C1 segment of cervical spinal cord (tissue), 14 donors: Measurements from ENCODE around the gene PUS1.

Source experiments
- DNase-seq, 14 donors: peaks; one replicate each; lab custom pipeline; 2025; lab: John Stamatoyannopoulos, UW

The PUS1 gene

DNA sequence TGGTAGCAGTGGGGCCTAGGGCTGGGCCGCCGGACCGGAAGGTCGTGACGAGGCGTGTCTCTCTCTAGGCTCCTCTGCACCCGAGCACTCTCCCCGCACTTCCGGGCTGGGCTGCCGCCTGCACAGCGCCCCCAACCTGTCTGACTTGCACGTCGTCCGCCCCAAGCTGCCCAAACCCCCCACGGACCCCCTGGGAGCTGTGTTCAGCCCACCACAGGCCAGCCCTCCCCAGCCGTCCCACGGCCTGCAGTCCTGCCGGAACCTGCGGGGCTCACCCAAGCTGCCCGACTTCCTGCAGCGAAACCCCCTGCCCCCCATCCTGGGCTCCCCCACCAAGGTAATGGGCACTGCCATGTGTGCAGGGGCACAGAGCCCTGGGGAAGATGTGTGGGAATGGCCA lies 13.3 kb upstream of the PUS1 start:
- DNase-seq, result no peak

DNA sequence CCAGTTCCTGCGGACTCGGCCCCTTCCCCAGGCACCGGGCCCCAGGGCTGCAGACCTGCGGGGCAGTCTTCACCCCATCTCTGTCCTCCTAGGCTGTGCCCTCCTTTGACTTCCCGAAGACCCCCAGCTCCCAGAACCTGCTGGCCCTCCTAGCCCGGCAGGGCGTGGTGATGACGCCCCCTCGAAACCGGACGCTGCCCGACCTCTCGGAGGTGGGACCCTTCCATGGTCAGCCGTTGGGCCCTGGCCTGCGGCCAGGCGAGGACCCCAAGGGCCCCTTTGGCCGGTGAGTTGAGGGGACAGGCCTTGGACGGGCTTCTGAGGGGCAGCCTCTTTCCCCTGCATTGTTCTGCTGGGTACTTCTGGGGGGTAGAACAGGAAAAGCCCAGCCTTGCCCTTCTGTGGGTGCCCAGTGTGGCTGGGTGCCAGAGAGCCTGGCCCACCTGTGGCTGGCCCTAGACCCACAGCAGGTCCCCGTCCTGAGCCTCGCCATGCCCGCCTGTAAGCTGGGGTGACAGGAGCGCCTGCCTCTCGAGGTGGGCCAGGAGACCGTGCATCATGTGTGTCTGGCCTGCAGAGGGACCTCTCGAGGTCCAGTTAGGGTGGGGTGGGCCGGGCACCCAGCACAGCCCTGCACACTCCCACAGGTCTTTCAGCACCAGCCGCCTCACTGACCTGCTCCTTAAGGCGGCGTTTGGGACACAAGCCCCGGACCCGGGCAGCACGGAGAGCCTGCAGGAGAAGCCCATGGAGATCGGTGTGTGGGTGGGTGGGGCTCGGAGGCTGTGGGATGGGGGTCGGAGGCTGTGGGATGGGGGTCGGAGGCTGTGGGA lies 12.6 kb upstream of the PUS1 start:
- no peak for DNase-seq

DNA sequence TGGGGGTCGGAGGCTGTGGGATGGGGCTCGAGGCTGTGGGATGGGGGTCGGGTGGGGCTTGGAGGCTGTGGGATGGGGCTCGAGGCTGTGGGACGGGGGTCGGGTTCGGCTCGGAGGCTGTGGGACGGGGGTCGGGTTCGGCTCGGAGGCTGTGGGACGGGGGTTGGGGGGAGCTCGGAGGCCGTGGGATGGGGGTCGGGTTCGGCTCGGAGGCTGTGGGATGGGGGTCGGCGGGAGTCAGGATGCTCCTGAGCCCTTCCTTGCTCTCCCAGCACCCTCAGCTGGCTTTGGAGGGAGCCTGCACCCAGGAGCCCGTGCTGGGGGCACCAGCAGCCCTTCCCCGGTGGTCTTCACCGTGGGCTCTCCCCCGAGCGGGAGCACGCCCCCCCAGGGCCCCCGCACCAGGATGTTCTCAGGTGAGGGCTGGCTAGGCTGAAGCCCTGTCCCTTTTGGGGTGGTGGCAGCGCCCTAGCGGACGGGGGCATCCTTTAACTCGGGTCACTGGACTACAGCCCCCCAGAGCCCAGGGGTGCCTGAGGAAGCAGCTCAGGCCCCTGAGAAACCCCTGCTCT lies 11.9 kb upstream of the PUS1 start:
- no peak for DNase-seq

DNA sequence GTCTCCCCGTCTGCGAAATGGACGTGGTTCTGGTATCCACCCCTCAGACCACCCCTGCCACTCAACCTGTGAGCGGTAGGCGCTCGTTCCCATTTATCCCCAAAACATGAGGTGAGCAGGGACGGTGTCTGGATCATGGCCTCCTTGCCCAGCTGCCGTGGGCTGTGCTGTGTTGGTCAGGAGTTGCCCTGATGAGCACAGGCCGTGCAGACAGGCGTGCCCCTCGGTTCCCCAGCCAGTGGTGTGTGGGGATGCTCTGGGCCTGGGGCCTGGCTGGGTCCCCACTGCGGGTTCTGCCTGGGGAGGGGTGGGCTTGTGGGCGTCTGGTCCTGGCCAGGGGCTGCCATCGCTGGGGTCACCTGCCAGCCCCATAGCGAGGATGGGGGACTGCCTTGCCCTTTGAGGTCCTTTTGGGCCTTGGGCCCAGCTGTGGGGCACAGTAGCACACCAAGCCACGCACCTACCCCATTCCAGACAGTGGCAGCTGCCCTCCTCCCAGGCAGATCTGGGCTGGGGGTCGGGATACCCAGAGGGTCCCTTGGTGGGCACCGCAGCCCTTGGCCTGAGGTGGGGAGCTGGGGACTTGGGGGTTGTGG lies 11.3 kb upstream of the PUS1 start:
- DNase-seq, result no peak

DNA sequence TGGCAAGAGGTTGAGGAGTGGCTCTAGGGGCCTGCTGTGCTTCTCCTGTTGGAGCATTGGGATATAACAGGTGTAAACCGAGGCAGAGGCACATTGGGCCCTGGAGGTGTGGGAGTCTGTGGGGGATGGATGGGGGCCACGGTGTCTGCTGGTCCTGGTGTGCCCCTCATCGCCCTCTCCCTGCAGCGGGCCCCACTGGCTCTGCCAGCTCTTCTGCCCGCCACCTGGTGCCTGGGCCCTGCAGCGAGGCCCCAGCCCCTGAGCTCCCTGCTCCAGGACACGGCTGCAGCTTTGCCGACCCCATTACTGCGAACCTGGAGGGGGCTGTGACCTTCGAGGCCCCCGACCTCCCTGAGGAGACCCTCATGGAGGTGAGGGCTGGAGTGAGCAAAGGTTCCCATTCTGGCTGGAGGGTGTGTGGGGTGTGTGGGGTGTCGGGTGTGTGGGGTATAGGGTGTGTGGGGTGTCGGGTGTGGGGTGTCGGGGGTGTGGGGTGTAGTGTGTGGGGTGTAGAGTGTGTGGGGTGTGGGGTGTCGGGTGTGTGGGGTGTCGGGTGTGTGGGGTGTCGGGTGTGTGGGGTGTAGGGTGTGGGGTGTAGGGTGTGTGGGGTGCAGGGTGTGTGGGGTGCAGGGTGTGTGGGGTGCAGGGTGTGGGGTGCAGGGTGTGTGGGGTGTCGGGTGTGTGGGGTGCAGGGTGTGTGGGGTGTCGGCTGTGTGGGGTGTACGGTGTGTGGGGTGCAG lies 10.6 kb upstream of the PUS1 start:
- DNase-seq, result no peak

DNA sequence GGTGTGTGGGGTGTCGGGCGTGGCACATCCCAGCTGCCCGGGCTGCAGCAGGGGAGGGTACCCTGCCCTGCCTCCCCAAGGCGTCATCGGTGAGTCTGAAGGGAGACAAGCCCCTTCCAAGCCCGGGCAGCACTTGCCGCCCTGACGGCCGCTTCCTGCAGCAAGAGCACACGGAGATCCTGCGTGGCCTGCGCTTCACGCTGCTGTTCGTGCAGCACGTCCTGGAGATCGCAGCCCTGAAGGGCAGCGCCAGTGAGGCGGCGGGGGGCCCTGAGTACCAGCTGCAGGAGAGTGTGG lies 10.1 kb upstream of the PUS1 start:
- DNase-seq, result no peak

DNA sequence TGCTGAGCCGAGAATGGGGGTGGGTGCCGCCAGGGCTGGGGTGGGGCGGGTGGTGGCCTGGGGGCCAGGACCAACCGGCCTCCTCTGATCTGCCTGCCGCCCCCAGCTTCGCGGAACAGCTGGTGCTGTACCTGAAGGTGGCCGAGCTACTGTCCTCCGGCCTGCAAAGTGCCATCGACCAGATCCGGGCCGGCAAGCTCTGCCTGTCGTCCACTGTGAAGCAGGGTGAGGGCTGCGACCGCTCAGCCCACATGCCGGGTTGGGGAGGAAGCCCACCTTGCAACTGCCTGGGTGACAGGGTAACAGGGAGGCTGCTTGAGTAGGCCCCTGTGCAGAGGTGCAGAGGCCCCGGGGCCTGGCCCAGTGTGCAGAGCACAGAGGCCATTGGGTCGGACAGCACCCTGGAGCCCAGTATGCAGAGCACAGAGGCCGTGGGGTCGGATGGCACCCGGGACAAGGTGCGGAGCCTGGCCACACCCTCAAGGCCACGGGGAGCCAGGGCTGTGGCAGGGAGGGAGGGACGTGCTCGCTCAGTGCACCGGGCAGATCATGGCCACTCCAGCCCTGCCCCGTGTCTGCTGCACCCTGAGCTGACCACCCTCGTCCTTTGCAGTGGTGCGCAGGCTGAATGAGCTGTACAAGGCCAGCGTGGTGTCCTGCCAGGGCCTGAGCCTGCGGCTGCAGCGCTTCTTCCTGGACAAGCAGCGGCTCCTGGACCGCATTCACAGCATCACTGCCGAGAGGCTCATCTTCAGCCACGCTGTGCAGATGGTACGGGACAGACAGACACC lies 9.5 kb upstream of the PUS1 start:
- no peak for DNase-seq

DNA sequence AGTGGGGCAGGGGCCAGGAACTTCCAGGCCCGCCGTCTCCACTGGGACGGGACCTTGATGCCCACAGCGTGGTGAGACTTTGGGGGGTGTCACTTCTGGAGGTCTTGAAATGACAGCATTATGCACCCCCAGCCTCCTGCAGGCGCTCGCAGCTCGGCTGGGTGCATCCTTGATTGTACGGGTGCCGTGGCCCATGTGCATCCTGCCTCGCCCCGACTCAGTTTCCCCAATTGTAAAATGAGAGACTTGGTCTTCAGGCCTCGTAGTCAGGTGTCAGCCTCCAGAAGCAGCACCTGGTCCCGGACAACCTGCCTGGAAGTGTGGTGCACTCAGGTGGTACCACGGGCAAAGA lies 8.9 kb upstream of the PUS1 start:
- DNase-seq, result no peak

DNA sequence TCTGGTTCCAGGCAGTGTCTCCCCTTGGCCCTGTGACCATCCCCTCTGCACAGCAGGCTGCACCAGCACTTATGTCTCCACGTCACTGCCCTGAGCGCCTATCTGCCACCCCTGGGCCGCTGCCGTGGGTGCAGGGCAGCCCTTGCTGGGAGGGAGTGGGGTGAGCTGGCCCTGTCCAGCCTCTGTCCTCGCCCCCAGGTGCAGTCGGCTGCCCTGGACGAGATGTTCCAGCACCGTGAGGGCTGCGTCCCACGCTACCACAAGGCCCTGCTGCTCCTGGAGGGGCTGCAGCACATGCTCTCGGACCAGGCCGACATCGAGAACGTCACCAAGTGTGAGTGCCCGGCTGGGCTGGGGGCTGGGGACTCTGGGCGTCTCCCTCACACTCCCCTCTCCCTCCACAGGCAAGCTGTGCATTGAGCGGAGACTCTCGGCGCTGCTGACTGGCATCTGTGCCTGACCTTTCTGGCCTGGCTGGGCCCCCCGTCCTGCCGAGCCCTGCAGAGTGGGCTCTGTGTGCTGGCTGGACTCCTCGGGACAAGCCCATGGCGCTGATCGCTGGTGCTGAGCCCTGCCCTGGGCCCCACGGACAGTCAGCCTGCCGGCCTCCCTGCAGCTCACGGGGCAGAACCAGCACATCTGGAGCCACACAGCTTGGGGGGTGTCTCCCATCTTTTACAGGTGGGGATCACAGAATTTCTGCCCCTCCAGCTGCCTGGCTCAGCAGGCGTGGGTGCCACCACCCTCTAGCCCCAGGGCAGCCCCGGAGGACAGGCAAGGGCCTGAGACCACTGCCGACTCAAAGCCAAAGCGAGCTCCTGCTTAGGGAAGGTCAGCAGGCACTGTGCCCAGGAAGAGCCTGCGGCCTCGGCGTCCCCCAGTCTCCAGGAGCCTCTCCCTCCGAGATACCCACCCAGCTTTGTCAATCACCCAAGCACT lies 7.9 kb upstream of the PUS1 start:
- no peak for DNase-seq

DNA sequence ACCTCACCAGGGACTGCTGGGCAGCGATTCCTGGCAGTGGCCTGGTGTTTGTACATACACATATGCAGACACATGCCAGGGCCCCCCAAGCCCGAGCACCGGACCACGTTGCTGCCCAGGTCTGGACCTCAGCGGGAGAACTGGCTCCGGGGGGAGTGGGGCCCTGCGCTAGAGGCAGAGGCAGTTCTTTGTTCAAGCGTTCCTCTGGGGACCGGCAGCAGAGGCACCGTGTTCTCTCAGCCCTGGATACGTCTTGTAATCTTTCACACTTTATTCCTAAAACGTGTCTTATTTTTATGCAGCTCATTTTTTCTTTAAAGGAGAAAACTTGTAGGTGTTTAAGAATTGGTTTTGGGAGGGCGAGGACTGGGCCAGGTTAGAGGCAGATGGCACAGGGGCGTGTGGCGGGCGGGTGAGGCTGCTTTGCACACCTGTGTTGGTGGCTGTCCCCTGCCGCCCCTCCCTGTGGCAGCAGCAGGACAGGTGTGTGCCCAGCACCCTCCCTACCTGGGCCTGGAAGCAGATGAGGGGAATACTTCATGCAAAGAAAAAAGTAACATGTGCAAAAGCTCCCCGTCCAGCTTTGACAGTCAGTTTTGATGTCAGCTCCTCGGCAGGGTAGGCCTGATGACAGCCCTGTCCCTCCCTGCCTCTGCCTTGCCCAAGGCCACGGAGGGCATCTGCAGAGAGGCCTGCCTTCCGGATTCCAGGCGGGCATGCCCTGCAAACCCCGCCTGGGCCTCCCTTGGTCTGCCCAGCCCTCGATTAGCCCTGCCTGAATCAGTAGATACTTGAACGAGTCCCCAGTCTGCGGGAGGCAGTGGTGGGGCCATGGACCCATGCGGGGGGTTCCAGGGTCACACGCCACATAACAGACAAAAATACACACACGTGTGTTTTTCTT lies 7.0 kb upstream of the PUS1 start:
- DNase-seq, result no peak

DNA sequence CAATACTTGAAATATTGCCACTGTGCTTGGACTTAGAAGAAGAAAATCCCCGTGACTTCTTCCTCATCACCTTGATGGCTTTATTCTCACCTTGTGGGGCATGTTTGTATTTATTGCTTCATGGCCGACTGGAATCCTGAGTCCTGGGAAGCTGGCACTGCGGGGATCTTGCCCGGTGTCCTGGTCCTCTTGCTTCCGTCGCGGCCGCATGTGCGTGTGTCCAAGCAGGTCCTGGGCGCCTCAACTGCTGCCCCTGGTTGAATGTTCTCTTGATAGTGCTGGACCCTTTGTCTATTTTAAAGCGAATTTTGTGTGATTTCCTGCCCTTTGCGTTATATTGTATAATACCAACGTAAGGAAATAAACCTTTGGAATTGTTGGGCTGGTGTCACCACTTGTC lies 6.3 kb upstream of the PUS1 start:
- DNase-seq, result no peak

DNA sequence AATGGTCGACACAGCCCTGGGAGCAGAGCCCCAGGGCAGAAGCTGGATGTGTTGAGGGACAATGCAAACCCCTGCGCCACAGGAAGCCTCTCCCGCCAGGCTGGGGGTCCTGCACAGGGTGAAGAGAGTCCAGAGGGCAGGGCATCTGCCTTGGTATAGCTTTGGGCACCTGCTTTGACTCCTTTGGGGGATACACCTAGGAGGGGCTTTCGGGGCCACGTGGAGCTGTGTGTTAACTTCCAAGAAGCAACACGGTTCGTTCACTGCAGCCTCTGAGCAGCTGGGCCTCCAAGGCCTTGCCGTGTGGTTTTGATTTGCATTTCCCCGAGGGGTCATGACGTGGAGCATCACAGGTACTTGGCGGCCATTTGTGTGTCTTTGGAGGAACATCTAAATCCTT lies 5.8 kb upstream of the PUS1 start:
- DNase-seq, result no peak

DNA sequence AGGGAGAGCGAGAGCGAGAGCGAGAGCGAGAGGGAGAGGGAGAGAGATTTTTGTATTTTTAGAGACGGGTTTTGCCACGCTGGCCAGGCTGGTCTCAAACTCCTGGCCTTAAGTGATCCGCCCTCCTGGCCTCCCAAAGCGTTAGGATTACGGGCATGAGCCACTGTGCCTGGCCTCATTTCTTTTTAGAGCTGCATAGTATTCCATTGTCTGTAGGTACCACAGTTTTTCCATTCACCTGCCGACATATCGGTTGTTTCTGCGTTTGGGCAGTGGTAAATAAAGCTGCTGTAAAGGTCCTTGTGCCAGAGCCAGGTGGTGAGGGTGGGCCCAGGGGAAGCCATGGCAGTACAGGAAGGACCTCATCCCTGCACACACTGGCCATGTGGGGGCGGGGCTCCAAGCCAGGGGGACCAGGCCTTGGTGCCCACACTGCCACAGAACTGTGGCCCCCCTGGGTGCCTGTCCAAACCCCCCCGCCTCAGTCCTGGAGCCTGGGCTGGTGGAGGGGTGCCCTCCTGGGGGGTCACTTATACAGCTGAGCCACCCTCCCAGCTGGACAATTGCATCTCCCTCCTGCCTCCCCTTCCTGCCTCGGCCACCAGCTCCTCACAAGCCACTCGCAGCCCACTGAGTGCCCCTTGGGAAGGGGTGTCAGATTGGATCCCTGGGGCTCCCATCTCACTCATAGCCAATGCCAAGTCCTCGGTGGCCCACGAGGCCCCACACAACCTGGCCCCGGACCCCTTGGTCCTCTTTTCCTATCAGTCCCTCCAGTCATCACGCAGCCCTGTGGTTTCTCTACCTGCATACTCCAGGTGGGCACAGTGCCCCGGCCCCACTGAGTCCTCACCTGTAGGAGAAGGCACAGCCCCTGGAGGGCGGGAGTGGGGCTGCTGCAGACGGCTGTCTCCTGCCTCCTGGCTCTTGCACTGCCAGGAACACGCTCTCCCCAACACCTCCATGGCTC lies 1.7 kb upstream of the PUS1 start:
- no peak for DNase-seq

DNA sequence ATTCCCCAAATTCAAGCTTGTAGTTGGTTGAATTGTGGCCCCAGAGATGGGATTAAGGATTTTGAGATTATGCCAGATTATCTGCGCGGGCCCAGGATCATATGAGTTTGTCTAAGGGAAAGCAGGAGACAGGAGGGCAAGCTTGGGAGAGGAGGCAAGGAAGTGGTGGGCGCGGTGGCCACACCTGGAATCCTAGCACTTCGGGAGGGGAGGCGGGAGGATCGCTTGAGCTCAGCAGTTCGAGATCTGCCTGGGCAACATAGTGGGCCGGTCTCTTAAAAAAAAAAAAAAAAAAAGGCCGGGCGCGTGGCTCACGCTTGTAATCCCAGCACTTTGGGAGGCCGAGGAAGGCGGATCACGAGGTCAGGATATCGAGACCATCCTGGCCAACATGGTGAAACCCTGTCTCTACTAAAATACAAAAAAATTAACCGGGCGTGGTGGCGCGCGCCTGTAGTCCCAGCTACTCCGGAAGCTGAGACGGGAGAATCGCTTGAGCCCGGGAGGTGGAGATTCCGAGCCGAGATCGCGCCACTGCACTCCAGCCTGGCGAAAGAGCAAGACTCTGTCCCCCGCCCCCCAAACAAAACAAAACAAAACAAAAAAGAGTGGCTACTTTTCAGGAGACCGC lies 881 bp upstream of the PUS1 start:
- peak in 1 of 14 donors; percentile 11 for DNase-seq

DNA sequence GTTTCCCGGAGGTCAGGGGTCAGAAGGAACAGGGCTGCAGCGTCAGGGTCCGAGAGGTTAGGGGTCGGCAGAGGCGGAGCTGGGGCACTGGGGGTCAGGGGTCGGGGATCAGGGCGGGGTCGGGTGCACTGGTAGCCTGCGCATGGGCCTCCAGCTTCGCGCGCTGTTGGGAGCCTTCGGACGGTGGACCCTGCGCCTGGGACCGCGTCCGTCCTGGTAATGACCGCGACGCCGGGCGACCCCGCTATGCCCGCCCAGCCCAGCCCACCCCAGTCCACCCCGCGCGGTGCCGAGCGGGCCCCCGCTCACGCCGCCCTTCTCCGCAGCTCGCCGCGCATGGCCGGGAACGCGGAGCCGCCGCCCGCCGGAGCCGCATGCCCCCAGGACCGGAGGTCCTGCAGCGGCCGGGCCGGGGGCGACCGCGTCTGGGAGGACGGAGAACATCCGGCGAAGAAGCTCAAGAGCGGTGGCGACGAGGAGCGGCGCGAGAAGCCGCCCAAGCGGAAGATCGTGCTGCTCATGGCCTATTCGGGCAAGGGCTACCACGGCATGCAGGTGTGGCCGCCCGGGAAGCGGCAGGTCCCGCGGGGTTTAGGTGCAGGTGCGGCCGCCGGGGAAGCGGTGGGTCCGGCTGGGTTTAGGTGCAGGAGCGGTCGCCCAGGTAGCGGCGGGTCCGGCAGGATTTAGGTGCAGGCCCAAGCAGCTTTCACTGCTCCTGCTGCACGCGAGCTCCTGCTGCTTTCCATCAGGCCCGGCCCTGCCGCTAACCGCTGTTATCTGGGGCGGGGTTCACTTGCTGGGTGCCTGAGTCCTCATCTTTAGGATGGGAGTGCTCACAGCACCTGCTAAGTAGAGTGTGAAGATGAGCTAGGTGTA lies 743 bp downstream of the PUS1 start:
- DNase-seq, result no peak

DNA sequence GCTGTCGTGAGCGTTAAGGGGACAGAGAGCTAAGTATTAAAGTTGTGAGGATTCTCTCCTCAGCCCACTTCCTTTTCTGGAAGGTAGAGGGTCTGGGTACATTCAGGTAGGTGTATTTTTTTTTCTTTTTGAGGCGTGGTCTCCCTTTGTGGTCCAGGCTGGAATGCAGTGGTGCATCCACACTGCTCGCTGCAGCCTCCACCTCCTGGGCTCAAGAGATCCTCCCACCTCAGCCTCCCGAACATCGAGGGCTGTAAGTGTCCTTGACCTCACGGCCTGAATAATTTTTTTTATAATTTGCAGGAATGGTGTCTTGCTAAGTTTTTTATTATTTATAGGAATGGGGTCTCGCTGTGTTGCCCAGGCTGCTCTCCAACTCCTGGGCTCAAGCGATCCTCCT lies 1.4 kb downstream of the PUS1 start:
- no peak for DNase-seq

DNA sequence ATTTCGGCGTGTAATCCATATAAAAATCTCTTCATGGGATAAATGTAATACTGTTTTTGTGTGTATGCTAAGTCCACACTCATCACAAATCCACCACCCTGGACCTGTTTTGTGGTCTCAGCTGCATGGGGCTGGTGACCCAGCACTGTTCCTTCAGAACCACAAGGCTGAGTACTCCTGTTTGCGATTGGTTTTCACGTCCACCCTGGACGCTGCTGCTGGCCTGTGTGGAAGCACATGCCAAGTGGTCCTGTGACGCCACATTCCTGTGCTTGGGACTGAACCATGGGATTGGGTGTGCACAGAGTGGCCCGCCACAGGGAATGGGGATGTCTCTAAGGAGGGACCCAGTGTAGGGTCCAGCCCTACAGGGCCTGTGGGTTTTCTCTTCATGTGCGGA lies 4.3 kb downstream of the PUS1 start:
- no peak for DNase-seq
